NB4 (cell line): ENCODE measurements around the gene CYB5A.

ENCODE experiments used
- MAX ChIP-seq: IDR thresholded peaks from 2 replicates; pipeline ENCODE4 v1.6.1; 2011; ENCODE audit warnings: low read depth, low read length
- POLR2A ChIP-seq: IDR thresholded peaks from 2 replicates; pipeline ENCODE4 v1.6.1; 2011; ENCODE audit warnings: mild to moderate bottlenecking; ENCODE audit not compliant: insufficient read length; ENCODE audit errors: extremely low read depth
- TF ChIP-seq, protein P1 (sequence below): IDR thresholded peaks from one replicate; pipeline ENCODE4 v1.5.1; 2012; ENCODE audit warnings: low read depth, low read length

- TF ChIP-seq, protein P1, sequence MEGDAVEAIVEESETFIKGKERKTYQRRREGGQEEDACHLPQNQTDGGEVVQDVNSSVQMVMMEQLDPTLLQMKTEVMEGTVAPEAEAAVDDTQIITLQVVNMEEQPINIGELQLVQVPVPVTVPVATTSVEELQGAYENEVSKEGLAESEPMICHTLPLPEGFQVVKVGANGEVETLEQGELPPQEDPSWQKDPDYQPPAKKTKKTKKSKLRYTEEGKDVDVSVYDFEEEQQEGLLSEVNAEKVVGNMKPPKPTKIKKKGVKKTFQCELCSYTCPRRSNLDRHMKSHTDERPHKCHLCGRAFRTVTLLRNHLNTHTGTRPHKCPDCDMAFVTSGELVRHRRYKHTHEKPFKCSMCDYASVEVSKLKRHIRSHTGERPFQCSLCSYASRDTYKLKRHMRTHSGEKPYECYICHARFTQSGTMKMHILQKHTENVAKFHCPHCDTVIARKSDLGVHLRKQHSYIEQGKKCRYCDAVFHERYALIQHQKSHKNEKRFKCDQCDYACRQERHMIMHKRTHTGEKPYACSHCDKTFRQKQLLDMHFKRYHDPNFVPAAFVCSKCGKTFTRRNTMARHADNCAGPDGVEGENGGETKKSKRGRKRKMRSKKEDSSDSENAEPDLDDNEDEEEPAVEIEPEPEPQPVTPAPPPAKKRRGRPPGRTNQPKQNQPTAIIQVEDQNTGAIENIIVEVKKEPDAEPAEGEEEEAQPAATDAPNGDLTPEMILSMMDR = no peak
- no peak for TF ChIP-seq MAX
- no peak for TF ChIP-seq POLR2A
Measured at GRCh38 chr18:74299746-74300145, 8.0 kb upstream of the CYB5A start.
